Rectal smooth muscle tissue (tissue), 1 donor: ENCODE measurements around the gene CSF3.

Experiments
- H3K27ac ChIP-seq: one replicate; pipeline ENCODE4 v1.7.0; 2013; ENCODE audit warnings: low read depth, low read length, inconsistent platforms
- H3K27me3 ChIP-seq: one replicate; pipeline ENCODE4 v1.7.0; 2013; ENCODE audit warnings: low read length; ENCODE audit not compliant: control insufficient read depth, insufficient read depth
- H3K36me3 ChIP-seq: one replicate; pipeline ENCODE4 v1.7.0; 2013; ENCODE audit warnings: low read length; ENCODE audit not compliant: control insufficient read depth, insufficient read depth
- H3K4me1 ChIP-seq: one replicate; pipeline ENCODE4 v1.7.0; 2013; ENCODE audit warnings: low read length; ENCODE audit not compliant: control insufficient read depth, insufficient read depth
- H3K4me3 ChIP-seq: one replicate; pipeline ENCODE4 v1.7.0; 2013; ENCODE audit warnings: low read length
- H3K9ac ChIP-seq: one replicate; pipeline ENCODE4 v1.7.0; 2013; ENCODE audit warnings: low read length

Gene CSF3

DNA sequence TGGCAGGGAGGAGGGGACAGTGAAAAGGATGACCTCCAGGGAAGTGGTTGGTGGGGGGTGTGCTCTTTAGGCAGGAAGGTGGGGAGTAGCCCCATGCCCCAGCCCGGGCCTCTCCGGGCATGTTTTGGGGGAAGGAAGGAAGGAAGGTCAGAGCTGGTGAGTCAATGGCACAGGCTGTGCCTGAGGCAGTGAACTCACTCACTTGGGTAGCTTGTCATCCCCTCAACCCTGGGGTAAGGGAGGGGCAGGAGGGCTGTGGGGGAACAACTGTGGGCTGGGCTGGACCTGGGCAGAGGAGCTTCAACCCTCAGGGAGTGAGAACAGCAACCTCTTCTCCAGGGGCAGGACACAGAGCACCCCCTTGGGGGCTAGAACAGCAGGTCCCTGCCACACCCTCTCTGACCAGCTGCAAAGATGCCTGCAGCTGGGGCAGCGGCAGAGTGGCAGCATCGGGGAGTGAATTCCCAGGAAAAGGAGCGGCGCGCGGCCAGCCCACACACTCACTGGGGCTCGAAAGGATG, 6.3 kb downstream of the CSF3 start:
- Histone ChIP-seq H3K27me3 (no peaks in the 10 kb centered on the region), H3K36me3 (peaks cover 23% of the 10 kb centered on the region), H3K4me1 (peaks cover 20% of the 10 kb centered on the region), H3K27ac (no peak overlapping the region), H3K4me3 (no peak overlapping the region), H3K9ac (no peak overlapping the region)

DNA sequence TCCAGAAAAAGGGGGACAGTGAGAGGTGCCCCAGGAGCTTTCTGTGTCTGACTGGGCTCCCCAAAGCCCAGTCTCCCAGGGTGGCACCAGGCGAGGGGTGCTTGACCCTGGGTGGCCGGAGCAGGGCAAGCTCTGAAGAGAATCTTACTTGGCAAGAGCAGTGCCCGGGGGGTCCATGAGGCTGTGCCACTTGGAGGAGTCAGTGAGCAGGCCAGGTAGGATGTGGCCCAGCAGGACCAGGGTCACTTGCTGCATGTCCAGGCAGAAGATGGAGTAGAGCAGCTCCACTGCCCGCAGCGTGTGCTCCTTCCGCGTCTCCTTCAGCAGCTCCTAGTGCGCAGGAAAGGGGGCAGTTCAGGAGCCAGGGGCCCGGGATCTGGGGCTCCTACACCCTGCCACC, 7.3 kb downstream of the CSF3 start:
- peaks cover 24% of the 10 kb centered on the region for H3K4me1 ChIP-seq
- H3K4me3 ChIP-seq = no peak overlapping the region
- peaks cover 23% of the 10 kb centered on the region for H3K36me3 ChIP-seq
- no peak overlapping the region for H3K9ac ChIP-seq
- no peak overlapping the region for H3K27ac ChIP-seq
- no peaks in the 10 kb centered on the region for H3K27me3 ChIP-seq

DNA sequence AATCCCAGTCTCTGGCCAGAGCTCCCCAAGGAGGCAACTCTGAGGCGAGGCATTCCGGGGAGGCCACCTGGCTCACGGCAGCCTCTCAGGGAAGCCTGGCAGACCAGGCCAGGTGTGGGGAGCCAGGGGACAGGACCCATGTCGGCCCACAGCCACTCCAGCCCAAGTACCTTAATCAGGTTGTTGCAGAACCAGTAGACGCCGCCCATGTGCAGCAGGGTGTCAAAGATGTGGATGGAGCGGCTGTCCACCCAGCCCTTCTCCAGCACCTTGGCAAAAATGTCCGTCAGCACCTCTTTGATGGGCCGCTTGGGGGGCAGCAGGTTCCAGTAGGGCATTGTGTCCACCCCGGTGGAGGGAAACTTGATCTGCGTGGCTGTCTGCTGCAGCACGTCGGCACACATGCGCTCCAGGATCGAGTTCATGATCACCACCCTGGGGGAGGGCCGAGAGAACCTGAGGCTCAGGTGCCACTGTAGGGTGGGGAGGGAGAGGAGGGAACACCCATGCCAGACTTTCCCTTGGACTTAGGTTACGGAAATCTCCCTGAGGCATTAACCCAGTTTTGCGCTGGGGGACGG, 7.8 kb downstream of the CSF3 start:
- peaks cover 23% of the 10 kb centered on the region for H3K36me3 ChIP-seq
- no peak overlapping the region for H3K27ac ChIP-seq

DNA sequence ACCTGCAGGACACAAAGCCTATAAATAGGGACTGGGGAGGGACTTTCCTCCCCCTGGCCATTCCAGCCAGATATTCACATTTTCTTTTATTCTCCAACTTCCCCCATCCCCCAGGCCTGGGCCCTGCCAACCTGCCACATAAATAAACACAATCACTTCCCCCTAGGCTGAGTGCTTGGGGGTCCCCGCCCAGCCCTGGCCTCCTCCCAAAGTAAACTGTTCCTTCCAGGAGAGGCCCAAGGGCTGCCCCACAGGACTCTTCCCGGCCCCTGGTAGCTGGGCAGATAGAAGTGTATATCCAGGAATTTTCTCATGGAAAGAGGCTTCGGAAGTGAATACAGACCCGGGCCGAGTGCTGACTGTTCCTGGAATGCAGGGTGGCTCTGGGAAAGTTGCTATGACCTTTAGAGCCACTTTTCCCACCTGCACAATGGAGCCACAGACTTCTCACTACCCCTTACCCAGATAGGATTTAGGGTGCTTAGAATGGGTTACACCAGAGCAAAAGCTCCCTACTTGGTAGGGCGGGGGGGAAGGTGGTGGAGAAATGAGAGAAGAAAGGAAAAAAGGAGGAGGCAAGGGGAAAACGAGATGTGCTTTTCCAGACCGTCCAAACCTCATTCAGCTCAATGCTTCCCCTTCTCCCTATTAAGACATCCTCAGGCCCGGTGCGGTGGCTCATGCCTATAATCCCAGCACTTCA, 8.5 kb downstream of the CSF3 start:
- no peaks in the 10 kb centered on the region for H3K27me3 ChIP-seq
- H3K27ac ChIP-seq = no peak overlapping the region
- peaks cover 23% of the 10 kb centered on the region for H3K36me3 ChIP-seq
- no peak overlapping the region for H3K4me3 ChIP-seq
- no peak overlapping the region for H3K9ac ChIP-seq
- peaks cover 15% of the 10 kb centered on the region for H3K4me1 ChIP-seq

More for the DNA sequence above, 7.8 kb downstream of the CSF3 start:
- no peak overlapping the region for H3K9ac ChIP-seq
- peaks cover 21% of the 10 kb centered on the region for H3K4me1 ChIP-seq
- no peak overlapping the region for H3K4me3 ChIP-seq
- H3K27me3 ChIP-seq = no peaks in the 10 kb centered on the region

DNA sequence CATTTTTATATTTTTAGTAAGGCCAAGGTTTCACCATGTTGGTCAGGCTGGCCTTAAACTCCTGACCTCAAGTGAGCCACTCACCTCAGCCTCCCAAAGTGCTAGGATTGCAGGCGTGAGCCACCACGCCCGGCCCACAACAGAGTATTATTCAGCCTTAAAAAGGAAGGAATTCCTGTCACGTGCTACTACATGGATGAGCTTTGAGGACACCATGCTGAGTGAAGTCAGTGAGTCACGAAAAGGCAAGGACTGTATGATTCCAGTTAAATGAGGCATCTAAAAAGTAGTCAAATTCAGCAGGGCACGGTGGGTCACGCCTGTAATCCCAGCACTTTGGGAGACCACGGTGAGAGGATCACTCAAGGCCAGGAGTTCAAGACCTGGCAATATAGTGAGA, 9.7 kb downstream of the CSF3 start:
- H3K27me3 ChIP-seq = no peaks in the 10 kb centered on the region
- no peak overlapping the region for H3K27ac ChIP-seq
- H3K4me3 ChIP-seq = no peak overlapping the region
- H3K36me3 ChIP-seq = peaks cover 25% of the 10 kb centered on the region
- peaks cover 8% of the 10 kb centered on the region for H3K4me1 ChIP-seq
- H3K9ac ChIP-seq = no peak overlapping the region

DNA sequence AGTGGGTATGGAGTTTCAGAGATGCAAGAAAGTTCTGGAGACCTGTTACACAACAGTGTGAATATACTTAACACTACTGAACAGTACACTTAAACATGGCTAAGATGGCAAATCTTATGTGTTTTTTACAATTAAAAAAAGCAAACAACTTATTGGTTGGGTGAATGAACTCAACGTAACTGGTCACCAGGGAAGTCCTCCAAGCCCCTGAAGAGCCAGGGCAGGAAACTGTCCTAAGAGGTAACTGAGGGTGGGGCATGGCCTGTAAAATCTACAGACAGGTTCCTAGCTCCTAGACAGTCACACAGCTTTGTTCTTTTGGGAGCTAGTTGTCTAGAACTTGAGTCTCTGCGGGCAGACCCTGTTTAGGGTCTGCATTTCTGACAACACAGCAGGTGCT, 10.3 kb downstream of the CSF3 start:
- H3K36me3 ChIP-seq = peaks cover 22% of the 10 kb centered on the region
- H3K4me3 ChIP-seq = no peak overlapping the region
- no peaks in the 10 kb centered on the region for H3K27me3 ChIP-seq
- peaks cover 8% of the 10 kb centered on the region for H3K4me1 ChIP-seq
- no peak overlapping the region for H3K27ac ChIP-seq
- no peak overlapping the region for H3K9ac ChIP-seq

DNA sequence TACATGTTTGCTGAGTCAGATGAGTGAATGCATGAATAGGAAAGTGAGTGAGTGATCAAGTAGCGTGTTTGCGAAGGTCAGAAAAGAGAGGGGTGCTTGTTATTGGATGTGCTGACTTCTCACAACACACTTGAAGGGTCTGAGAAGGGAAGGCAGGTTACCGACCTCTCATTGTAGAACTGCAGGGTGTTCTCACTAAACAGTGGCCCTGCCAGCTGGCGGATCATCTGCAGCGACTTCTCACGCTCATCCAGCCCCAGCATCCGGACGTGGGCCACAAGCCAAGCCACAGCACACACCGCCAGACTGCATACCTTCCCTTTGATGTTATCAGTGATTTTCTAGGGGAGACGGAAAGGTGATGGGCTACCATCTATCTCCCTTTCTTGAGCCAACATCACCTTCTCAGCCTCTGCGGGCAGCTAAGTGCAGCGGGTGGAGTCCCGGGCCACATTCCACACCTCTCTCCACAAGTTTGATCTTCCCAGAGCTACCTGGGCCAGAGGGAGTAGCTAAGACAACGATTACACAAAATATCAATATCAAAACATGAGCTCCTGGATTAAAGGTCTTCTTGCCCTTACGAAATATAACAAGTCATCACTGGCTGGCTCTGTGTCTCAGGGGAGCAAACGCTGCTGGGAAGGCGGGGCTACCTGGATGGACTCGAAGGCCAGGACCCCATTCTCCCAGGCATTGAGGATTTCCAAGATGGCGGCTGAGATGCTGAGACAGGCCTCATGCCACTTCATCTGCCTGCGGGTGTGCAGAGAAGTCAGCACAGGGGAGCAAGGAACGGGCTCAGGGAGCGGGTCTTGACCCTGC, 11.0 kb downstream of the CSF3 start:
- Histone ChIP-seq H3K4me1 (peaks cover 8% of the 10 kb centered on the region), H3K27me3 (no peaks in the 10 kb centered on the region), H3K9ac (no peak overlapping the region), H3K4me3 (no peak overlapping the region), H3K27ac (no peak overlapping the region), H3K36me3 (peaks cover 26% of the 10 kb centered on the region)

DNA sequence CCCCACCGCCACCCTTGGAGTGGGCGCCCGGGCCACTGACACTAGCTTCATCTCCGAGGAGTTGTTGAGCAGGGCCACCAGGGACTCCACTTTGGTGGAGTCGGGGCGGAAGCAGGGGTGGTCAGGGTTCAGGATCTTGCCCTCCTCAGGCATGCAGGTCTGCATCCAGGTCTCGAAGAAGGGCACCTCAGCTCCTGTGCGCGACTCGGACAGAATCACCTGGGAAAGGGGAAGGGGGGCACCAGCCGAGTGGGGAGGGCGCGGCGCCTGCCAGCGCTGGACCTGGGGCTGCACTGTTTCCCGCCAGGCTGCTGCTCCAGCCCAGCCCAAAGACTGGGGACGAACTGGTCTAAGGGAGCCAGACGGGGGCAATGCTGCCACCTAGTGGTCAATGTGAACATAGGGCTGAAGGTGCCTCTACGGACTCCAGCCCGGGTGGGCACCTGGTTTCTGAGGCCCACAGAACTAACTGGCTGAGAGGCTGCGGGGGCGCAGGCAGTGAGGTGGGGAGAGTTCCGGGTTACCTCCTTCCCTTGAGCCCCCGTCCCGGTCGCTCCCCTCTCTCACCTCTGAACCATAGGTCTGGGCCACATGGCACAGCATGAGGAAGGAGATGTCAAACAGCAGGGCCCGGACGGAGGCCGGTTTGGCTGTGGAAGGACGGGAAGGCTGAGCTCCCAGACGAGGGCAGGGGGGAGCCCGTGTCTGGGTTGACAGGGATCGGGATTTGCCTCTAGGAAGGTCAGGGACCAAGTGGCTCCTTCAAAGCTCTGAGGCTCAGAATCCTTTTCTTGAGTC, 11.8 kb downstream of the CSF3 start:
- Histone ChIP-seq H3K9ac (no peak overlapping the region), H3K4me3 (no peak overlapping the region), H3K27me3 (no peaks in the 10 kb centered on the region), H3K36me3 (peaks cover 33% of the 10 kb centered on the region), H3K27ac (no peak overlapping the region), H3K4me1 (peaks cover 8% of the 10 kb centered on the region)

DNA sequence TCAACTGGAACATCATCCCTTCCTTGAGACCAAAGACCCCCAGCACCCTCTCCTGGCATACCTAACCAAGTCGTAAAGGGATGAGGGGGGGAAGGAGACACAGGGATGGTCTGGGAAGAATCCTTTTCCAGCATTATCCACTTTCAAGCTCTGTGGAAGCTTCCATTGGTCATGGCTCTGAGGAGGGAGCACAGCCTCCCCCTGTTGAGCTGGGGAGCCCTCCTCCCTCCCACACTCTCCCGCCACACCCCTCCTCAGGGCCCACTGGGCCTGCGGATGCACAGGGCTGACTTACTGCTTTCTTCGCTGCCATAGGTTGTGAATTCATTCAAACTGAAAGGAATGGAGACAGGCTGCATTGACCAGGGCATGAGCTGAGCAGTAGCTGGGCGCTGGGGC, 12.4 kb downstream of the CSF3 start:
- Histone ChIP-seq H3K9ac (no peak overlapping the region), H3K4me3 (no peak overlapping the region), H3K27ac (no peak overlapping the region), H3K36me3 (peaks cover 31% of the 10 kb centered on the region), H3K27me3 (no peaks in the 10 kb centered on the region), H3K4me1 (peaks cover 8% of the 10 kb centered on the region)

DNA sequence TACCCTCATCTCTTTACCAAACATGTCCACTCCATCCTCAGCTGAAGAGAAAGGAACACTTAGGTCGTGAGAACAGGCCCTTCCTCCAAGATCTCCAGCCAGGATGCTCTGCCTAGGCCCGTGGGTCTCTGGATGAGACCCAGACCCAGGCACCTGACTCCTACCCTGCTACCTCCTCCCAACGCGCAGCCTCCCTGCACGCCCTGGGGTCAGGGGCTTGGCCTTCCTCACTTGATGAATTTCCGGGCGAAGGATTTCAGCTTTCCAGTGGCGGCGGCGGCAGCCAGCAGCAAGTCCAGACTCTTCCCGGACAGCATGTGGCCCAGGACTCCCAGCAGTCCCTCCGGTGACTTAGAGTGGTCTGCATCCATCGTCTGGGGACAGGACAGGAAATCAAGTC, 13.4 kb downstream of the CSF3 start:
- Histone ChIP-seq H3K4me3 (no peak overlapping the region), H3K27me3 (no peaks in the 10 kb centered on the region), H3K36me3 (peaks cover 31% of the 10 kb centered on the region), H3K9ac (no peak overlapping the region), H3K4me1 (peaks cover 8% of the 10 kb centered on the region), H3K27ac (no peak overlapping the region)

DNA sequence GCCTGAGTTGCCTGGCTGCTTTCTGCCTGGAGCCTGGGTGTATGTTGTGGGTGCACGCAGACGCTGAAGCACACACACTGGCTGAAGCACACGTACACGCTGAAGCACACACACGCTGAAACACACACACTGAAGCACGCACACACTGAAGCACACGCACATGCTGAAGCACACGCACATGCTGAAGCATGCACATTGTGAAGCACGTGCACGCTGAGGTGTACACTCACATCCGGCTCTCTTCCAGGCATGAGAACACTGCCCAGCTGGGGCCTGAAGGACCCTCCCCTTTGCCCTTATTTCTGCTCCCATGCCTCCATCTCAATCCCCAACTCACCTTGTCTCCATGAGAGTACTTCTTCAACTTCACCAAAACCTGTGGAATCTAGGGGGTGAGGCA, 16.5 kb downstream of the CSF3 start:
- Histone ChIP-seq H3K36me3 (peaks cover 27% of the 10 kb centered on the region), H3K9ac (no peak overlapping the region), H3K27ac (no peak overlapping the region), H3K4me3 (no peak overlapping the region), H3K27me3 (no peaks in the 10 kb centered on the region), H3K4me1 (peaks cover 16% of the 10 kb centered on the region)
